Left ventricle myocardium superior (tissue), 1 donor: Measurements from ENCODE around the gene HES2. TPM values are rescaled to one million over a fixed set of nuclear protein-coding genes. Genes with fewer than 3 reads are reported as not detected.

ENCODE experiments used
- ATAC-seq: fragments of 200-7000 bp; cut with Tn5 transposase; one replicate; pipeline ENCODE4 v1.9.1; 2020; ENCODE audit warnings: mild to moderate bottlenecking, moderate library complexity
- DNase-seq: peaks from one replicate; pipeline ENCODE4 v3.0.0-alpha.2; 2020
- intact Hi-C: fragments of 100-400 bp; cut with micrococcal nuclease; formaldehyde crosslinking; loops from one replicate; pipeline ENCODE4 v1.11.0; 2022
- long read RNA-seq: library from polyadenylated mRNA; unstranded; transcript quantifications from one replicate; pipeline ENCODE4 v2.0.0, GENCODE V29; 2021
- total RNA-seq: library from RNA; stranded (reverse); fragmentation: NEBNext Ultra II Directional; extraction: Animal tissue kit (Norgen Biotek cat#: 25700); gene quantifications from one replicate; pipeline ENCODE4 v1.2.1, GENCODE V29; 2021
- donor health status: DM: no; HTN: yes; CAD: no; lungs with severe emphysema.

The HES2 gene, protein sequence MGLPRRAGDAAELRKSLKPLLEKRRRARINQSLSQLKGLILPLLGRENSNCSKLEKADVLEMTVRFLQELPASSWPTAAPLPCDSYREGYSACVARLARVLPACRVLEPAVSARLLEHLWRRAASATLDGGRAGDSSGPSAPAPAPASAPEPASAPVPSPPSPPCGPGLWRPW
- not detected for total RNA-seq
- long read RNA-seq: 0 reads

DNA sequence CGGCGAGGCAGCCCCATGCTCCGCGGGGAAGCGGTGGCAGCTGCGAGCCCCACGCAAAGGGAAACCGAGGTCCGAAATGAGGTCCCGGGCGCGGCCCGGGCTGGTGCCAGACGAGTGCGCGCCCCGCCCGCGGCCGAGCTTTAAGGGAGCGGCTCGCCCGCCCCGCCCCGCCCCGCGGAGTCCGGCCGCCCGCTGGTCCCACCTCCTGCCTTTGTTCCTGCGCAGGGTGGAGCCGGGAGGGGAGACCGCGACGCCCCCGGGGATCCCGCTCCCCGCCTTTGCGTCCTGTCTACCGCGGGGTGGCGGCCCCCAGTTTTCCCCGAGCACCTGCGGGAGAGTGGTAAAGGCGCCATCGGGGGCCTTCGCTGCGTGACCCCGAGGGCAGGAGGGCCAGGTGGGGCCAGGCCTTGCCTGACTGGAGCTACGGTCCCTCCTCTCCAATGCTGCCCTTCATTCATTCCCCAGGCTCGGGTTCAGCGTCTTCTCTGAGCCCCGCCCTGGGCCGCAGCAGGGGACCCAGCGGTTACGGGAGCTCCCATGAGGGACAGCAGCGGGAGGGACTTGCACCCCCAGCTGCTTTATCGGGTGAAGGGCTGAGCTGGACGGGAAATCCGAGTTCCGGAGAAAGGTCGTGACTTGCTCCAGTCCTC is at the start of gene HES2:
TSS of gene HES2 (minus strand) at position 116 of the 650 bp plus-strand sequence. CDS start at position 17, 99 bp downstream.
- peak; percentile 44 for DNase-seq
- intact Hi-C loops: no loop called here
- peak; percentile 49 for ATAC-seq

DNA sequence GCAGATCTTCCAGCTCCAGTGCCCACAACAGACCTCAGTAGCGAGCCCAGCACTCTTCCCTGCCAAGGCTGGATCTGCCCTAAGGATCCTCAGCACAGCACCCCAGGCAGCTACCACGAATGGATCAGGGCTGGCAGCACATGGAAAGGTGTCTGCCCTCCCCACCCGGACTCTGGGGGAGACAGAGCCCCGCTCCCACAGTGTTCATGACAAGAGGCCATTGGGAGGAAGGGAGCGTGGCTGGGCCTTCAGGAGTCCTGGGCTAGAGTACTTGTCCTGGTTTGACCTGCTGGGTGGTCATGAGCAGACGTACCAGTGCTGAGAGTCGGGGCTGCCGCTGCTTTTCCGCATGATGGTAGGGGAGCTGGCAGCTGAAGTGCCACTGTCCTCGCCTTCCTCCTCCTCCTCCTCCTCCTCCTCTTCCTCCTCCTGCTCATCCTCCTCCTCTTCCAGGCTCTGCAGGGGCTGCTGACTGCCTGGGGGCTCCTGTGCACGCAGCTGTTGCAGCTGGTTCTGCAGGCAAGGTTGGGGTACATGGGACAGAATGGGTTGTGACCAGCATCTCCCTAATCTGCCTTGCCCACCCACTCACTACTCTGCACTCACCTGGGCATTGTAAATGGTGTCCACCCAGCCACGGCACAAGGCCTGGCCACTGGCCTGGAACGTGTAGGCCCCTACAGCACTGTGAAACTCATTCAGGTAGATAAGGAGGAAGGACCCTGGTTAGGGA is 49.2 kb upstream of the HES2 start:
- DNase-seq (no peak), ATAC-seq (no peak)
- intact Hi-C loops: no loop called here

DNA sequence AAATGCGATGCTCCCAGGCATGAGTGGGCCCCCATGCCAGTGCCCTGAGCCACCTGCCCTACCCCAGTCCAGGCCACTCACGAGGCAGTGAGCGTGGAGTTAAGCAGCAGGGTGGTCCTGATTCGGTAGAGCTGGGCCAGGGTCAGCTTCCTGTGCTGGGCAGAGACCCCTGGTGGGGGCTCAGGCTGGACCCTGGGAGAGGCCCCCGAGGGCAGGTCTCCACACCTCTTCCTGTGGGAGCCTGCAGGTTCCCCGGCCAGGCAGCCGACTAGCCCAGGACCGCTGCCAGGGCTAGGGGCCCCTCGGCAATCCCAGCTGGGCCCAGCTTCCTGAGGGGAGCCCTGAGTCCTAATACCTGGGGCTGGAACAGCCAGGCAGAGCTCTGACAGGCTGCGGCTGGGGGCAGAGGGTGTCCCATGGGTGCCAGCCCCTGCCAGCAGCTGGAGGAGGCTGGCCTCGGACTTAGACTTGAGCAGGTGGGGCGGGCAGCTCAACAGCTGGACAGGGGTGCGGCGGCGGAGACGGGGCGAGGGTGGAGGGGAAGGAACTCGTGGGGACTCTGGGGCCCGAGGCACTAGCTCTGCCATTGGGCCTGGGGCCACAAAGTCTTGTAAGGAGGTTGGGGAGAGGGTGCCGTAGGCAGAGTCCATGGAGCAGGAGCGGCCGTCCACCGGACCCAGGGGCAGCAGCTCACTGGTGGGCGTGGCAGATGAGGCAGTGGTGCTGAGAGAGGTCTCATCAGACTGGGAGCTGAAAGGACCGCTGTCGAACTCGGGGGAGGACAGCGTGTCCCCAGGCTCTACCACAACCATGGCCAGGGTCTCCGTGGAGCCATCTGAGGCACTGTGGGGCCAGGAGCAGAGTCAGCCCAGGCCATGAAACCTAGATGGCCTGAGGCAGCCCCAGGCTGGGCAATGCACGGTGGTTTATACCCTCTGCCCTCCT is 48.3 kb upstream of the HES2 start:
- no peak for ATAC-seq
- intact Hi-C loops: no loop called here
- DNase-seq: no peak

DNA sequence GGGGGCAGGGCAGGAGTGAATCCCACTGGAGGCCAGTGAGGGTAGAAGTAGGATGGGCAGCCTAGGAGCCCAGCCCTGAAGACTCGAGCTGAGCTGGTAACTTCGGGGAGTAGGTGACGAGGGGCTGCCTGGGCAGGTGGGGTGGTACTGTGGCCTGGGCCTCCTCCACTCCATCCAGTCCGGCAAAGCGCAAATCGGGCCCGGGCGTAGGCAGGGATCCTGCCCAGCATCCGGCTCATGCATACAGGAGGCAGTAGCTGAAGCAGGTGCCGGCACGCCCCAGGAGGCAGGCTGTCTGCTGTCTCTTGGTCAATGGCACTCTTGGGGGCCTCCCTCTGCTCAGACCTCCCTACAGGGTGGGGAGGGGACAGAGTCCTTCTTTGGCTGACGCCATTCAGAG is 47.5 kb upstream of the HES2 start:
- no peak for ATAC-seq
- intact Hi-C loops: no loop called here
- no peak for DNase-seq

DNA sequence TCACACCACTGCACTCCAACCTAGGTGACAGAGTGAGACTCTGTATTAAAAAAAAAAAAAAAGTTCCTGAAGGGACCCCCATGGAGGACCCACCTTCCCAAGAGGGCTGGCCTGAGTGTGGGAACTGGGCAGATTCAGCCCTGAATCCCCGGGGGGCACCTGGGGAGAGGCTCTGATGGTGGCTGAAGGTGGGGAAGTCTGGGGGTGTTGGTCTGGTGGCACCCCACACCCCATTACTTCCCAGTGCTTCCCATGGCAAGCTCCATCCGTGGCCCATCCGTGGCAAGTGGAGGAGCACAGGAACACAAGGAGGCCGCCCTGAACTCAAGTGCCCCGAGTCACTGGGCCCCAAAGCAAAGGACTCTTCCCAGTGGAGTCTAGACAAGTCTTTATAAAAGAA is 47.0 kb upstream of the HES2 start:
- intact Hi-C loops: no loop called here
- no peak for ATAC-seq
- DNase-seq: no peak

DNA sequence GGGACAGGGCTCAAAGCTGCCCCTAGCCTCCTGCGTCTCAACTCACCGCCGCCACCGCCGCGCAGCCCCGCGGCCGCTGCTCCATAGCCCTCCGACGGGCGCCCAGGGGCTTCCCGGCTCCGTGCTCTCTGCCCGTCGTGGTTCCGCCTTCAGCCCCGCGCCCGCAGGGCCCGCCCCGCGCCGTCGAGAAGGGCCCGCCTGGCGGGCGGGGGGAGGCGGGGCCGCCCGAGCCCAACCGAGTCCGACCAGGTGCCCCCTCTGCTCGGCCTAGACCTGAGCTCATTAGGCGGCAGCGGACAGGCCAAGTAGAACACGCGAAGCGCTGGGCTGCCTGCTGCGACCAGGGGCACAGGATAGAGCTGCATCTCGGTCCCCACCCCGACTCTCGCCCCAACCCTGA is 46.3 kb upstream of the HES2 start, which contains the start of gene TNFRSF25:
TSS of gene TNFRSF25 (minus strand) at position 151 of the 400 bp plus-strand sequence. CDS start at position 85, 66 bp downstream.
- DNase-seq: no peak
- no peak for ATAC-seq
- intact Hi-C loops: no loop called here

DNA sequence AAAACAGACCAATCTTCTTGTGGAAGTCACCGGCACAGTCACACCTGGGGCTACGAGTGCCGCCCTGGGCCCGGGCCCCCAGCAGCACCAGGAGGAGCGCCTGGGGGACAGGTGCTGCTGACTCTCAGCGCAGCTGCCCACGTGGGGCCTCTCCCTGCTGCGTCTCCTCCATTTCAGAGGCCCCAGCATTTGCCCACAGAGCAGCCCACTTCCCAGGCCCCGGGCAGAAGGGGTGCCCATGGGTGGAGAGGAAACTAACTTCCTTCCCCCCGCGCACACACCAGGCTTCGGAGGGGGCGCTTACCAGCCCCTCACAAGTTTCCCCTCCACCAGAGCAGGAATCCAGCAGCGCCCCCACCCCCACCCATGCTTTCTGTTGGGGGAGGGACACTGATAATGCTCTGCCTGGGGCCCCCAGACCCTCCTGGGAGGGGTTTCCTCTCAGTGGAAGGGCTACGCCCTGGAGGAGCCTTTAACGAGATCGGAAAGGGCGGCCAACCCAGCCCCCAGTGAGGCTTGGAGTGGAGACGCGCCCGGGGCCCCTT is 45.8 kb upstream of the HES2 start:
- no peak for ATAC-seq
- intact Hi-C loops: no loop called here
- no peak for DNase-seq

DNA sequence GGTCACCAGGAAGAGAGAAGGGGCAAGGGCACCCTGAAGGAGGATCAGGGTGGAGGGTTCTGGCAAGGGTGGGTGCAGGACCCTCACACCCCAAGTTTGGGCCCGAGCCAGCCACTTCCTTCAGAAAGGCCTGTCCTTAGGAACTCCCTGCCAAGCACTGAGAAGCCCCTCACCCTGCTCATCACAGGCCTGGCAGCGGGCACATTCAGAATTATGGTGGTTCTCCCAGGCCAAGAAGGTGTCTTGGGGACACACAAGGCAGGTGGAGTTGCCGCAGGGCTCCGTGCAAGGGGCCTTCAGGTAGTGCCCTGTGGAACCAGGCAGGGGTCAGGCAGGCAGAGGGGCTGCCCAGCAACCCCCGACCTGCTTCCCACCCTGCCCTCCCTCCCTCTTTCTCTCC is 45.2 kb upstream of the HES2 start:
- intact Hi-C loops: no loop called here
- ATAC-seq: no peak
- DNase-seq: no peak

DNA sequence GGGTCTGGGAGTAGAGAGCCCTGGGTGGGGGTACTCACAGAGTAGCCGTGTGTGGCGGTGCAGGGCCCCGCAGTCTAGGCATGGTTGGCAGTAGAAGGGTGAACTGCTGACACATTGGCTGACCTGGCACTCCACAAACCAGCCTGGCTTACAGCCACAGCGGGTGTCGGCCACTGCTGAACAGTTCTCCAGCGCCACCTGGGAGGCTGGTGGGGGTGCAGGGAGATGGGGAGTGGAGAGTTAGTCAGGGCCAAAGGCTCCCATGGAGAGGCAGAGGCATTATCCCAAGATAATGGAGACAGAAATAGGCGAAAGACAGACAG is 44.8 kb upstream of the HES2 start:
- intact Hi-C loops: no loop called here
- DNase-seq: peak; percentile 88
- peak; percentile 78 for ATAC-seq

DNA sequence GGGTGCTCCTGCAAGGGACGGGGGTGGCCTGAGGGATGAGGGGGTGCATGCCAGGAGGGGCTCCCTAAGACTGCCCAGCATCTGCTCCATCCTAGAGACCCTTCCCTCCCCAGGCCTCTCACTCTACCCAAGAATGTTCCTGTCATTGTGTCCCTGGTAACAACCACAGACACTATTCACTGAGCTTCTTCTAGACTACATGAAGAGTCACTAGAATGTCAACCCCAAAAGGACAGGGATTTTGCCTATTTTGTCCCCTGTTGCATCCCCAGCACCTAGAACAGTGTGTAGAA is 43.3 kb upstream of the HES2 start:
- ATAC-seq: no peak
- intact Hi-C loops: no loop called here
- no peak for DNase-seq

DNA sequence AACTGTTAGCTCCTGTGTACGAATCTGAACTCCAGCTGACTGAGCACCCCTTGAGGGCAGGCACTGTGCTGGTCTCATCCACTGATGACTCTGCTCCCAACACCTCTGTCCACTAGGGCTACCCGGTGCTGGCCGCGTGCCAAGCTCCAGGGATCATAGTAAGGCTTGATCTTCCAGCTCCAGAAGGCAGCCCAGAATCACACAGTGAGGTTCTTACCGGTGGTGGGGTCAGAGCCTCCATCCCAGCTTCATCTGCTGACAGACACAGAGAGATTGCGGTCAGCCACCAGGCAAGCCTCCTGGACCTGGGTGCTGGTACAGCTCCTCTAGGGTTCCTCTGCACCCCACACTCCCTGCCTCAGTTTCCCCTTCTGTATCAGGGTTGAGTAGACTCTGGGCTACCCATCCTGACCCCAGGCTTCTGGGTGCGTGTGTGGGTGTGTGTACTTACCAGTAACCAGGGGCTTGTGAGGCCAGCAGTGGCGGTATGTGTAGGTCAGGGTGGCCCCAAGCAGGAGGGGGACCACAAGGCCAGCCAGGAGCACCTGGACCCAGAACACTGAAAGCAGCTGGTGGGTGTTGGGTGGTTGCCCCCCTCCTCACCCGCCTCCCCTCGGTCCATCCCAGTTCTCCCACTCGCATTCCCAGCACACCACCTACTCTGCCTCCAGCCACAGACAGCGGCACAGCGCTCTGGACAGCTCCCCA is 42.8 kb upstream of the HES2 start:
- DNase-seq (no peak), ATAC-seq (no peak)
- intact Hi-C loops: no loop called here

DNA sequence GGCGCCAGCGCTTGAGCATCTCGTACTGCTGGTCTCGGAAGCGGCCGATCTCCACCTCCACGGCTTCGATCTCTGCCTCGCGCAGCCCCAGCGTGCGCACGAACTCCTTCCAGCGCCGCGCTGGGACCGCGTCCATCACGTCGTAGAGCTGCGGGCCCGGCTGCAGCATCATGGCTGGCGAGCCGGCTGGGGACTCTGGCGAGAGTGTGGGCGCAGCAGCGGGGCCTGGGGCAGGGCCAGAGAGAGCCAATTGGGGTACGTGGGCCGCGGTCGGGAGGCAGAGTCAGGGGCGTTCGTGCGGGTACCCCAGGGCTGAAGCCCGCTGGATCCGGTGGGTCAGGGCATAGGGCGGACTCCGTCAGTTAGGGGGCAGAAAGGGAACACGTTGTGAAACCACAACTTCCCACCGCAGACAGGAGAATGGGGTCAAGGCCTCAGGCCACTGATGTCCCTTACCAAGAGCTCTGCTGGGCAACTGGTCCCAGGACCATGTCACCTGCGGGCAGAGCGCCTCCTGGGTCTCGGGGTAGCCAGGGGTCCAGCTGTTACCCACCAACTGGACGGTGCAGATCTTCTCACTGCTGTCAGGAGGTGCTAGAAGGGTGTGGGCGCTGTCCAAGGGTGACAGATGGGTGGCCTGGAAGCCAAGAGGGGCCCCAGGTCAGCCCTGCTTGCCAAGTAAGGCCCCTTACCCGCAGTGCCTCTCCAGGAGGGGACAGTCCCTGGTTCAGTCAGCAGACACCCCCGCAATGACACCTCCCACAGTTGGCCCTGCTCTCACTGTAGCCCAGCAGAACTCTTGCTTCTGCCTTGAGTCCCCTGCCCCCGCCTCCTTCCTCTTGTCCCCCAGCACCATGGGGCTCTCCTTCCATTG is 42.1 kb upstream of the HES2 start:
- DNase-seq (no peak), ATAC-seq (no peak)
- intact Hi-C loops: no loop called here

DNA sequence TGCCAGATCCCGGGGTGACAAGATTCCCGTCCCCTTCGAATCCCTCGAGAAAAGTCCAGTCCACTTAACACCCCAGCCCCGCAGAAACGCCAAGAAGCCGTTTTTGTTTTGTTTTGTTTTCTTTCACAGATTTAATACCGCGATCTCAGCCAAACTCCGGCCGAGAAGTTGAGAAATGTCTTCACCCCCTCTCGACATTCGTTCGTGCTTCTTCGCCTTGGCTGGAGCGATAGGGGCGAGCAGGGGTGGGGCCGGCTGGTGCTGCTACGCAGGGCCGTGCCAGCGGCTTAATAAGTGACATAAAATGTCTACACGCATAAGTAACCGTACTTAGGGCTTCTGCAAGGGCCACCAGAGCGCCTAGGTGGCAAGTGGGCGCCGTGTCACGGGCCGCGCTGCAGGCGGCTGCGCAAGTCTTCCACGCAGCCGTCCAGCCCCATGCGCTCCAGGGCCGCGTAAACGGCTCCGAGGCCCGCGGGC is 41.4 kb upstream of the HES2 start:
- peak; percentile 17 for ATAC-seq
- no peak for DNase-seq
- intact Hi-C loops: no loop called here

DNA sequence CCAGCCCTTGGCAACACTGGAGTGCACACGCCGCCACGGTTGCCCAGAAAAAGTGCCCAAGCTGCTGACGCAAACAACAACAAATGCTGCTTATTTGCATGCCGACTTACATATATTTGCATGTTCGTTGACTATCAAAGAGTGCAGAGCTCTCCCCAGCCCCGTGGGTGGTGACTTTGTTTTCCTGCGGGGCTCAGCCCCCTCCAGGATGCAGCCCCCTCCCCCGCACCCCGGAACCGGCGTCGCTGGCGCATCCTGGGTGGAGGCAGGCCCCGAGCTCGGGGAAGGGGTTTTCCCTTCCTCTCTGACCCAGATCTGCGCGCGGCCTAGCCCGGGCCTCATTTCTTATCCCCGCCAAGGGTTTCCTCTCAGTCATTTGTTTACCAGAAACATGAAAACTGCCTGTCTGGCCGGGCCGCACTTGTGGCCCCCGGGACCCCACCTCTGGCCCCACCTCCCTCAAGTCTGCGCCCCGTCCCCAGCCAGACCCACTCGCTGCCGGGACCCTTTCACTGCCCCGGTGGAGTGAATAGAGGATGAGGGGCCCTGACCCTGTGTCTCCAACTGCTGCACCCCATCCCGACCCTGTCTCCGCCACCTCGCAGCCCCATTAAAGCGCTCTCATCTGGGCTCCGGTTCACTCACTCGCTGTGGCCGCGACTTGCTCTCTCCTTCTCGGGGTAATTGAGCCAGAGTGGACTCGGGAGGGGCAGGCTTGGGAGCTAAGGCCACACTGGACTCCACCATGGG is 40.8 kb upstream of the HES2 start:
- intact Hi-C loops: no loop called here
- peak; percentile 21 for ATAC-seq
- DNase-seq: no peak

DNA sequence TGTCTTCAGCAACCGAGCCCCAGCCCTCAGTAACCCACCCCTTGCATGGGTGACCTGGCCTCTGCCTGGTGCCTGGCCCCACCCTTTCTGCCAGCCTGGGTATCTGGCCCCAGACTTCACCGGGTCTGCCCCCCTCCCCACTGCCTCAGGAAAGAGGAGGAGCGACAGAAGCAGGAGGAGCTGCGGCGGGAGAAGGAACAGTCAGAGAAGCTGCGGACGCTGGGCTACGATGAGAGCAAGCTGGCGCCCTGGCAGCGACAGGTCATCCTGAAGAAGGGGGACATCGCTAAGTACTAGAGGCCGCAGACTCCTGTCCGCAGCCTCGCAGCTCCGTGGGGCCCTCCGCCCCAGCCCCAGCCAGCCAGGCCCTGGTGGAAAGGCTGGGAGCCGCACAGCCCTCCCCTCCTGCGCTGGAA is 40.1 kb upstream of the HES2 start:
- ATAC-seq (peak; percentile 26), DNase-seq (no peak)
- intact Hi-C loops: no loop called here

DNA sequence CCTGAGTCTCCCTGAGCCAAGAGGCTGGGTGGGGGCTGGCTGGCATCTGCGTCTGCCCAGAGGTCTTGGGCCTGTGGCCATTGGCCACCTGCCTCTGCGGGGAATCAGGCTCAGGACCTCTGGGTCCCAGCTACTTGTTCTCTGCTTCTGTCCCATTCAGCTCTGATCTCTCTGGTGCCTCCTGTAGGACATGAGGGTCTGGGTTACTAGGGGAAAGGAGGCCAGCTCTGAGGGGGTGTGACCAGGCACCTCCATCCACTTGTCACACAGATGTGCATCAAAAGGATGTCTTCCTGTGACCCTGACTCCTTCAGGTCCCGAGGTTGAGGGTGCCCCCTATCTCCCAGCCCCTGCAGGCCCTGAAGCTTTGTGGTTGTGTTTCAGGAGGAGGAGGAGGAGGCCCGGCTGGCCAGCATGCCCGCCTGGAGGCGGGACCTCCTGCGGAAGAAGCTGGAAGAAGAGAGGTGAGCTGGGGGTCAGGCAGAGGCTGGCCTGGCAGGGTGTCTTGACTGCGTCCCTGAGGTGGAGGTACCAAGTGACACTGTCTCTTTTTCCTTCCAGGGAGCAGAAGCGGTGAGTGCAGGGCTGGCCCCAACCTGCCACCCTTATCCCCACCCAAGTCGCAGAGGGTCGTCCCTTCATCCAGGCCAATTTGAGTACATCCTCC is 37.2 kb upstream of the HES2 start:
- DNase-seq: no peak
- ATAC-seq: no peak
- intact Hi-C loops: no loop called here
